GM10266 (cell line): ENCODE measurements around the gene RPS6KL1.

Source experiments
- DNase-seq: peaks from one replicate; pipeline ENCODE4 v3.0.0; 2012; ENCODE audit errors: extremely low spot score
- TF ChIP-seq, protein P1 (sequence below): IDR thresholded peaks from 2 replicates; pipeline ENCODE4 v1.5.1; 2012; ENCODE audit warnings: mild to moderate bottlenecking, low read depth; ENCODE audit not compliant: control insufficient read depth, insufficient read depth; ENCODE audit errors: missing control alignments

Gene RPS6KL1

DNA sequence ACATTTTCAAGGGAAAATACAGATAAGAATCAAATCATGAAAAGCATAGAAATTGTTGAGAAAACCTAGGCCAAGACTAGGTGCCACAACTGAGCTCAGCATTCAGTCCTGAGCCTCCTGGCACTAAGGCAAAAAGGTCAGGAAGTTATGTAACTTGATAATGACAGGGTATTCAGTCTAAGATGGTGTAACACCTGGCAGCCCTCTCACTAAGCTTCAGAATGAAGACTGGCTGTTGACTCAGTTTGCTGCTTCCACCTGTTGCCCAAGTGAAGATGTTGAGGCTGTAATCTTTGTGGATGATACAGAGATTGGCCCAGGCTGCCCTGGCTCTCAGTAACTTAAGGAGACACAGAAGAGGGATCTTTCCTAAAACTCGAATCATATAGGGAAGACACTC lies 66.7 kb downstream of the RPS6KL1 start:
- no peak for DNase-seq
- TF ChIP-seq, protein P1, sequence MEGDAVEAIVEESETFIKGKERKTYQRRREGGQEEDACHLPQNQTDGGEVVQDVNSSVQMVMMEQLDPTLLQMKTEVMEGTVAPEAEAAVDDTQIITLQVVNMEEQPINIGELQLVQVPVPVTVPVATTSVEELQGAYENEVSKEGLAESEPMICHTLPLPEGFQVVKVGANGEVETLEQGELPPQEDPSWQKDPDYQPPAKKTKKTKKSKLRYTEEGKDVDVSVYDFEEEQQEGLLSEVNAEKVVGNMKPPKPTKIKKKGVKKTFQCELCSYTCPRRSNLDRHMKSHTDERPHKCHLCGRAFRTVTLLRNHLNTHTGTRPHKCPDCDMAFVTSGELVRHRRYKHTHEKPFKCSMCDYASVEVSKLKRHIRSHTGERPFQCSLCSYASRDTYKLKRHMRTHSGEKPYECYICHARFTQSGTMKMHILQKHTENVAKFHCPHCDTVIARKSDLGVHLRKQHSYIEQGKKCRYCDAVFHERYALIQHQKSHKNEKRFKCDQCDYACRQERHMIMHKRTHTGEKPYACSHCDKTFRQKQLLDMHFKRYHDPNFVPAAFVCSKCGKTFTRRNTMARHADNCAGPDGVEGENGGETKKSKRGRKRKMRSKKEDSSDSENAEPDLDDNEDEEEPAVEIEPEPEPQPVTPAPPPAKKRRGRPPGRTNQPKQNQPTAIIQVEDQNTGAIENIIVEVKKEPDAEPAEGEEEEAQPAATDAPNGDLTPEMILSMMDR = no peak

DNA sequence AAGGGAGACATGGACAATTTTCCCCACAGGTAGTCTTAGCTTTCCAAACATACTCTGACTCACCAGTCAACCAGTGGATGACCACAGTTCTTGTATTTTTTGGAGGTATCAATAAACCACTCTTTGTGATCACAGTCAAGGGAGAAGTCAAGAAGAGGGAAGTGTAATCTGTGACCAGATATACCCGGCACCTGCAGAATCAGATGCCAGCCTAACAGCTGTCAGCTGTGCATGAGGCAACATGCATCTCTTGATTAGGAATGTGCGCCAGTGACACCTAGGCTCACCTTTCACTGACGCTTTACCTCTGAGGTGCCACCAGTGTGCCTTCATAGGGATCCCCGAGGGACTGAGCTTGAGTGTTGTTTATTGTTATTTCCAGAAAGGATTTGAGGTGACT lies 67.1 kb downstream of the RPS6KL1 start:
- TF ChIP-seq, protein P1 = no peak
- no peak for DNase-seq

DNA sequence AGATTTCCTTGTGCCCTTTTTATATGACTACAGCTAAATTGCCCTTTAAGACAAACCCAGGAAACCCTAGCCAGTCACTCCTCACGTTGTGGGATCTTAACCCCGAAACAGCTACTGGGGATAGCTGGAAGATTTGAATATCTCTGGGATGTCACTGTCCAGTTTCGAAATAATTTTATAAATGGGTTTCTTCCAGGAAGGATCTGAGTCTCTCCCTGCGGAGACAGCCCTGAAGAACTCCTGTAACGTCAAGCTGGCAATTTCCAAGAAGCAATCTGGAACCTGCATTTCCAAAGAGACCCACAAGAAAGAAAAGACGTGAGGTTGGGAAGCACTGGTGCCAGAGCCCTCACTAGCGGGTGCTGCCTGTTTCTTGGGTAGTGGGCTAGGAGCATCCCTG lies 68.0 kb downstream of the RPS6KL1 start:
- DNase-seq = no peak
- TF ChIP-seq, protein P1 = no peak
